Posterior cingulate gyrus (tissue), 11 donors: ENCODE data around the gene AQP6.

Source experiments
- DNase-seq, 10 donors: peaks; one replicate each; pipeline versions ENCODE4 v3.0.0 to v3.0.0-alpha.2; 2020 to 2021; ENCODE audit warnings: mixed read lengths in 3 of 10
- intact Hi-C: fragments of 100-400 bp; cut with DNase I; formaldehyde crosslinking; loops from one replicate; pipeline ENCODE4 v1.15.1; 2023

The AQP6 gene

DNA sequence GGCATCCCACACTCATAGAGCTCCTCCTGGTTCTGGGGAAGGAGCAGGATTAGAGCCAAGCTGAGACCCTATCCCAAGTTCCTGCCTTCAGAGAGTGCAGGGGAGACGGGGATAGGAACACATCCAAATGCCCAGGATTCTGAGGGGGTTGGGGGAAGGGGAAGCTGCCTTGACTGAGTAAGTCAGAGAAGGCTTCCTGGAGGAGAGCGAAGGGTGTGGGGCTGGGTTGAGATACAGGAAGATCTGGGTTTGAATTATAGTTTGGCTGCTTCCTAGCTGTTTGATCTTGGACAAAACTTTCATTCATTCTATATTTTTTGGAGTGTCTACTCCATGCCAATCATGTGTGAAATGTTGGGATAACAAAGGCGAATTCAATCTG is 30.2 kb upstream of the AQP6 start:
- intact Hi-C loops, result no loop called here
- no peak for DNase-seq

DNA sequence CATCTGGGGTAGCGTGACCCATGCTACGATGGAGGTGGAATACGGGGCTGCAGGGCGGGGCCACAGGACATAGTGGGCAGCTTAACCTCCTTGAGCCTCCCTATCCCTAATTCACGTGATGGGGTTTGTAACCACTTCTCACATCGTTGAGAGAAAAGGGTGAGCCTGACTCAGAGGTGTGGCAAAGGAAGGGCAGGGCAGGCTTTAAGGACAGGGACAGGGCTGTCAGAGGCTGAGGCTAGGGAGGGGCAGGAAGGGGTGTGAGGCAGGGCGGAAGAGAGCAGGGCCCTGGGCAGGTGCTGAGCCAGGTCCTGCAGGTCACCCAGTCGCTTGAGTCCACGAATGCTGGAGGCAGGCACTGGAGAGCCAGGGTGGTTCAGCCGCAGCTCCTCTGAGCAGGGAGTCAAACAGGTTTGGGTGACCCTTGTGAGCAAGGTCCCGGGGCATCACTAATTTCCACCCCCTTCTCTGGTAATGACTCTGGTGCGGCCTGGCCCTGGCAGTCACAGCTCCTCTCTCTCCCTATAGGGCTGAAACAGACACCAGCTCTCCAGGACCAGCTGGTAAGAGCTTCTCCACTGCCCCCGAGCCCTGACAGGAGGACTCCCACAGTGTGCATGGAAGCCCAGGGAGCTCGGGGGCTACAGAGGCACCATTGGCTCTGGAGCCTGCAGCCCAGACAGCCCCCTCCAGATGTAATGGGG is 29.7 kb upstream of the AQP6 start:
- peak in 2 of 10 donors; percentile 61 to 67 for DNase-seq
- intact Hi-C loops, result no loop called here

DNA sequence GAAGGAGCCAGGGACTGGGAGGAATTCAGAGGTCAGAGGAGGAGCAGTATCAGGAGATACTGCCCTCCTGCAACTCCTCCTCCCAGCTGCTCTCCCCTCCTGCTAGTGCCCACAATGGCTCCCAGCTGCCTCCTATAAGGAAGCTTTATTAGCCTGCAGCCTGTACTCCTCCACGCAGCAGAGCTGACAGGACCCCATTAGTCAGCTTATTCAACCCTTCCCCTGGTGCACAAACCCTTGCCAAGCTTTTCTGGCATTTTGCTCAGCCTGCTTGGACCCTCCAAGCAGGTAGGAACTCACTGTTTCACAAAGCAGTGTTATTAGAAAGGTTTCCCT is 29.2 kb upstream of the AQP6 start:
- no peak for DNase-seq
- intact Hi-C loops, result no loop called here

DNA sequence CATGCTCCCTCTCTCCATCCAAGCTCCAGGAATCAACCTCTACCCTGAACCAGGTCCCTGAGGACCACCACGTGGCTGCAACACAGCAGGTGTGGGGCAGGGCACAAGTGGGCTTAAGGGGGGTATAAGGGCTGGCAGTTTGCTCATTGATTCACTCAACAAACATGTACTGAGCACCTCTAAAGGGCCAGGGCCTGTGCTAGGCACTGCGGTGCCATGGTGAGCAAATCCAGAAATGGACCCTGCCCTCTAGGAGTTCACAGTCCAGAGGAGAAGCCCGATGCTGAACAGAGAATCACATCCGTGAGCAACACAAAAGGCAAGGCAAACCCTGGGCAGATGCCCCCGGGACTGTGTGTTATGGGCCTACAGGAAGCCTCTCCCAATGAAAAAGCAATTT is 28.7 kb upstream of the AQP6 start:
- intact Hi-C loops, result no loop called here
- DNase-seq, result peak in 2 of 10 donors; percentile 48 to 63

DNA sequence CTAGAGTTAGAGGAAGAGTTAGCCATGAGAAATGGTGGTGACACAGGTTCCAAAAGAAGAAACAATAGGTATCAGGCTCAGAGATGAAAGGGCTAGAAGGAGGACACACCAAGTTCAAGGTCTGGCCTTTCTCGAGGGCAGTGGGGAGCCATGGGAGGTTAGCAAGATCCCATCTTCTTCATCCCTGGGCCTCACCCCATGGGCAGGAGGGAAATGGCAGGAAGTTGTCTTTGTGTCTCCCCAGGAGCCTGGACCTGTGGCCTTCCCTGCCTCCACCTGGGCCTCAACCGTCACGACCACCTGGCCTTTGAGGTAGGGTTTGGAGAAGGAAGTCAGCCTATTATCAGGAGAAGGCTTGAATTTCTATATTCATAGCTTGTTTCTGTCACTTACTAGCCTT is 28.0 kb upstream of the AQP6 start:
- DNase-seq, result peak in 2 of 10 donors; percentile 36 to 61
- intact Hi-C loops, result loop anchor here (5.0 kb wide), 1 partner anchor 42 kb away; the partner anchor contains the start of gene FAIM2

GRCh38 chr12:49945394-49946080 is 27.2 kb upstream of the AQP6 start:
- DNase-seq, result peak; percentile 58 to 96 (median 84)
- intact Hi-C loops, result loop anchor here (5.0 kb wide), 1 partner anchor 43 kb away; the partner anchor contains the start of gene FAIM2

DNA sequence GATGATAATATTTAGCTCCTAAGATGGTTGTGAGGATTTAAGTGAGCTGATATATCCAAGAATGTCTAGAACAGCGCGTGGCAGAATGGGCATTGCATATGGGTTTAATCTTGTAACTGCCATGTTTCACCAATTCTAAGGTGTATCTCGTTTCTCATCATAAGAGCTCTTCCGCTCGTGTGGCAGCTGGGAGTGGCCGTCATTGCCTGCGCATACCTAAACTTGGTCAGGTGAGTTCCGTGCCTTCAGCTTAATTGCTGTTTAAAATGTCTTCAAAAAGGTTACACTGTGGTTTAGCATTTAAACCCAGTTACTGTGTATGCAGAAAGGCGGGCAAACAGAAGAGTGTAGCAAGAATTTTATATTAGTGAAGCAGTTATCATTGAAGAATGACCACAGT is 26.7 kb upstream of the AQP6 start:
- intact Hi-C loops, result loop anchor here (5.0 kb wide), 1 partner anchor 44 kb away; the partner anchor contains the start of gene FAIM2
- peak in 2 of 10 donors; percentile 17 to 49 for DNase-seq

DNA sequence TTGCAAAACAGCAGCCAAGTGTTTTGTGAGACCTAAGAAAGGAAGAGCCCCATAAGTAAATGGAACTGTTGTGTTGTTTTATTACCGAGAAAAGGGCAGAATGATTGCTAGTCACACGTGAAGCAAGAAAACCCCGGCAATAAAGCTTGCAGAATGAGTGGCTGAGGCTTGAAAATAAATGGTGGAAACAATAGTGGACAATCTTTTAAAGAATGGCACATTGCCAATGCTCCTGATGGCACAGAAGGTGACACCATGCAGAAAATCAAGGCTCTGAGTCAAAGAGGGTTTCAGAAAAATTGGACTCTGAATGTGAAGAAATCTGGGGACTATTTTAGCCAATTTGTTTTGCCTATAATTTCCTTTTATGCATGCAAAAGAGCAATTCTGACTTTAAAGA is 26.2 kb upstream of the AQP6 start:
- intact Hi-C loops, result loop anchor here (5.0 kb wide), 1 partner anchor 44 kb away; the partner anchor contains the start of gene FAIM2
- DNase-seq, result no peak

DNA sequence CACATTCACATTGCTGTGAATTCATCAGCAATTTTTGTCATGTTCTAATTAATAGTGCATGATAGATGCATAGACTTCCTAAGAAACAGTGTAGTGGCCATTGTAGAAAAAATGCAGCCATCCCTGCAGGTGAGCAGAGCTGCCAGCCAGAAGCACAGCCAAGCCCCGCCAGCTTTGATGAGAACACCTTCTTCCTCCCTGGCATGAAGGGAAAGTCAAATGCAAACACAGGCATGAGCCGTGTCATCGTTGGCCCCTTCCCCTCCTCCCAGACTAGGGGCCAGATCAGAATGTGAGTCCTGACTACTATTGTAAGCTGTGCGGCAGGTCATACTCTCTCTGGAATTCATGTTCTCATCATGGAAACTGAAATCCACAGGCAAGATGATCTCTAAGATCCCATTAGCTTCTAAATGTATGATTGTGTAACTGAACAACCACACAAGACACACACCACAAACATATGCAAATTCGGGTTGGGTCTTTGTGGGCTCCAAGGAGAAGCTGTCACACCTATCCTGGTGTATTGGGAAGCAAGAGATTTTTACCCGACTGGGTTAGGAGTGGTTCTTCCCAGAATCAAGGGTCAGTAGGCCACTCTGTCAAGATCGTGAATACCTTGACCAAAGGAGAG is 25.0 kb upstream of the AQP6 start:
- DNase-seq, result peak in 1 of 10 donors; percentile 59
- intact Hi-C loops, result loop anchor here (5.0 kb wide), 1 partner anchor 45 kb away; the partner anchor contains the start of gene FAIM2

DNA sequence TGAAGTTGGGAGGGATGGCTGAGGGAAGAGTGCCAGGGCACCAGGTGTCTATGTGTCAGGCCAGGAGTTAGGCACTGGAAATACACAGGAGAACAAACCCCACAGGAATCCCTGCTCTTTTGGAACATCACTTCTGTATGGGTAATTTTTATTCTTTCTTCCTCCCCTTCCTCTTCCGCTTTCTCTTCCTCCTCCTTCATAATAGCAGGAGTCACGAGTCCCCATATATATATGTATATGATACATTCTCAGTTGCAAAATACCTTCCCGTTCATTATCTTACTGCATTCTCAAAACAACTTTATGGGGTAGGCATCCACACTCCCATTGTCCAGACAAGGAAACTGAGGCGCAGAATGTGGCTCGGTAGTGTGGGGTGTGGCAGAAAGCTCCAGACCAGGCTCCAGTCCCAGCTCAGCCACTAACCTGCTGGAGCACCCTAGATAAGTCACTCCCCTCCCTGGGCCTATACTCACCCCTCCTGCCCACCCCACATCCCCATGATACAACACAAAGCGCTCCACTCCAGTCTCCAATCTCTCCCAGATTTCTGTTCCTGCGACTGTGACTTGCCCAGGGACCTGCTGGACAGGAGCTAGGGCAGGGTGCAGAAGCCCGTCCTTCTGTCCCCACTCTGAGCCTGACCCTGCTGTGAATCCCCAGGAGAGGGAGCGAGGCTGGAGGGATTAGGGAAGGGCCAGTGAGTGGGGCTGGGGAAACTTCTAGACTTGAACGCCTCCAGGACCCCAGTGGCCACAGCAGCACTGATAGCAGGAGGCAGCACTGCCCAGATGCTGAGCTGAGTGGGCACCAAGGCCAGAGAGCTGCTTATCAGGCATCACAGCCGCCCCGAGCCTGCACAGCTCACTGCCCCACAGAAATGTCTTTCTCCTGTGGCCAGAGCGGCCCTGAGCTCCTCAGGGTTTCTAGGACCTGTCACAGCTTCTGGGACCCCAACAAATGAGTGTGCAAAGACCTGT is 23.6 kb upstream of the AQP6 start:
- DNase-seq, result peak in 3 of 10 donors; percentile 10 to 63 (median 56)
- intact Hi-C loops, result loop anchor here (5.0 kb wide), 1 partner anchor 47 kb away; the partner anchor contains the start of gene FAIM2

GRCh38 chr12:49949866-49950265 is 22.9 kb upstream of the AQP6 start:
- intact Hi-C loops, result loop anchor here (5.0 kb wide), 1 partner anchor 48 kb away; the partner anchor contains the start of gene FAIM2
- peak in 2 of 10 donors; percentile 40 to 53 for DNase-seq

- peak in 4 of 10 donors; percentile 9 to 73 (median 40) for DNase-seq
- intact Hi-C loops, result no loop called here
Measured at GRCh38 chr12:49950273-49951251, 22.2 kb upstream of the AQP6 start, which contains the start of gene AQP2. TSS of gene AQP2 (plus strand) at chr12:49950737. CDS start at chr12:49950831, 94 bp downstream.

DNA sequence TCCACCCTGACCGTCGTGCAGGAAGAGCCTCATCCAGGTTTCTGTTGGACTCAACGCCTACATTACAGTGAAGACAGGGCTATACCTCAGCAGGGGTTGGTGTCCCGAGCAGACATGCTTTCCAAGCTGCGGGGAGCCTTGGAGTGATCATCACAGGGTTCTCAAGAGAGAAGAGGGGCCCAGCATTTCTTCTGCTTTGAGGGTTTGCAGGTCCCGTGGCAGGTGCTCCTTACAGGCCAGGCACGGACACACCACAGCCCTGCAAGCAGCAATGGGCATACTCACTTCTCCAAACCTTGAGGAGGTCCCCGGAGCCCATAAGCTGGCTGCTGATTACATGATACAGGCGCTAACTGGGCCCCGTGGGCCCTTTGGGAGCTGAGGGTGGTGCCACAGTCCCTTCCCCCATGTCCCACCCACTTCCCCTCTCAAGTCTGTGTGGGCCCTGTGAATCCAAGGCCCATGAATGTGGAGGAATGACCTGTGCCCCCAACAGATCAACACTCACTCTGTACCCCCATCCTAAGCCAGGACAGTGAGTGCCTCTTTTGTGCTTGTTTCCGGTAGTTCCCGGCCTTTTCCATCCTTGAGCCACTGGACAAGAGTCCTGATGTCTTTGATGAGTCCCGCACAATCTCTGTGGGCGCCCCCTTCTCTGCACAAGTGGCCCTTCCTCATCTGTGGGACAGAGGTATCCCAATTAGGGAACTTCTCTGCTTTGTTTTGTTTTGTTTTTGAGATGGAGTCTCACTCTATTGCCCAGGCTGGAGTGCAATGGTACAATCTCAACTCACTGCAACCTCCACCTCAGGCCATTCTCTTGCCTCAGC is 21.1 kb upstream of the AQP6 start:
- intact Hi-C loops, result no loop called here
- peak in 2 of 10 donors; percentile 26 to 28 for DNase-seq

- DNase-seq, result peak in 2 of 10 donors; percentile 18 to 32
- intact Hi-C loops, result no loop called here
Measured at GRCh38 chr12:49952391-49953055, 20.2 kb upstream of the AQP6 start.

GRCh38 chr12:49953151-49953550 is 19.6 kb upstream of the AQP6 start:
- intact Hi-C loops, result no loop called here
- peak in 1 of 10 donors; percentile 52 for DNase-seq

DNA sequence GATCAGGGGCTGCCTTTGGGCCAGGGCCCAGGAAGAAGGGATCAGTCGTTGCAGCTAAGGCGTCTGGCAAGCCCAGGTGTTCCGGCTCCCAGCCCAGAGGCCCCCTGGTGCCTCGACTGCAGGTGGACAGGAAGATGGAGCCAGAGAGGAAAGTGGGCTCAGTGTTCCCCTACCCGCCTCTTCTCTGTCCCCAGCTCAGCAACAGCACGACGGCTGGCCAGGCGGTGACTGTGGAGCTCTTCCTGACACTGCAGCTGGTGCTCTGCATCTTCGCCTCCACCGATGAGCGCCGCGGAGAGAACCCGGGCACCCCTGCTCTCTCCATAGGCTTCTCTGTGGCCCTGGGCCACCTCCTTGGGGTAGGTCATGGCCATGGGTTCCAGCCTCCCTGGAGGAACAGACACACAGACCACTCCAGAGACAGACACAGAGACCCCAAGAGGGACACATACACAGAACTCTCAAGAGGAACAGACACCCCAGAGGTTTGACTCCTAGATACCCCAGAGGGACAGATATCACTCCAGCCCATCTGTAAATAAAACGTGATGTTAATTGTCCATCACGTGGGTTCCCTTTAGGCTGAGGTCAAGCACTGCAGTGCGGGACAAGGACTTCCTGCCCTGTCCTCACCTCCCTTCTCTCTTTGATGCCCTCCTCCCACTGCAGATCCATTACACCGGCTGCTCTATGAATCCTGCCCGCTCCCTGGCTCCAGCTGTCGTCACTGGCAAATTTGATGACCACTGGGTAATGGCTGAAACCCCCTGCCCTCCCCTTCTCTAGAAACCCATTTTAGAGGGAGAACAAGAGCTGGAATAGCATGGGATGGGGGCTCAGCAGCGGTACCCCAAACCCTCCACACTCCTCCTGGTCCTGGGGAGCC is 18.5 kb upstream of the AQP6 start:
- peak in 2 of 10 donors; percentile 62 to 76 for DNase-seq
- intact Hi-C loops, result no loop called here
